ENCODE results near the gene MED12L. TPM values are rescaled to one million over a fixed set of nuclear protein-coding genes. Genes with fewer than 3 reads are reported as not detected.

Gene MED12L
- total RNA-seq, 2 experiments from 2014 or later: 12.6 to 32.7 TPM

GRCh38 chr3:151282921-151283320 lies 197.5 kb downstream of the MED12L start:
- DNase-seq (ENCODE audit: low spot score): peak; percentile 60
- no TSS peak for BruUV-seq (replicated peaks)
- Histone ChIP-seq H3K36me3 (ENCODE audit: insufficient read depth, low read length) (no peaks in the 10 kb centered on the region; the same call in 1 of the 2 replicates), H3K4me2 (ENCODE audit: low read length) (no peak overlapping the region), H3K9me2 (ENCODE audit: insufficient read depth, low read length) (no peaks in the 10 kb centered on the region), H3K4me3 (ENCODE audit: low read depth, low read length, poor library complexity, severe bottlenecking) (no peak overlapping the region), H2AFZ (ENCODE audit: low read length) (no peak overlapping the region), H3K9me3 (ENCODE audit: low read length) (no peaks in the 10 kb centered on the region), H3K79me2 (ENCODE audit: insufficient read depth, low read depth, low read length) (no peaks in the 10 kb centered on the region), H3K27ac (ENCODE audit: low read depth, low read length, poor library complexity, severe bottlenecking) (no peak overlapping the region), H4K20me1 (ENCODE audit: insufficient read depth, low read length) (no peaks in the 10 kb centered on the region), H3K4me1 (ENCODE audit: insufficient read depth, low read length, poor library complexity, severe bottlenecking) (peaks cover 9% of the 10 kb centered on the region)
- POLR2A ChIA-PET: no interaction called here
- CTCF ChIA-PET (ENCODE audit: unreplicated experiment): interaction anchor here (1.5 kb wide), 1 partner anchor 54 kb away, joined by 6 read pairs; no protein-coding TSS in a partner anchor
- intact Hi-C loops (cut with micrococcal nuclease; ENCODE audit: unreplicated experiment): loop anchor here (1.0 kb wide), 2 partner anchors 56 to 115 kb away; no protein-coding TSS in a partner anchor
- TF ChIP-seq CTCF (conservative IDR thresholded peaks at IDR 0.05; ENCODE audit: low read length): peak; percentile 88
- TF ChIP-seq EZH2phosphoT487 (IDR thresholded peaks at IDR 0.05; ENCODE audit: borderline replicate concordance, low read depth, low read length): no peak

DNA sequence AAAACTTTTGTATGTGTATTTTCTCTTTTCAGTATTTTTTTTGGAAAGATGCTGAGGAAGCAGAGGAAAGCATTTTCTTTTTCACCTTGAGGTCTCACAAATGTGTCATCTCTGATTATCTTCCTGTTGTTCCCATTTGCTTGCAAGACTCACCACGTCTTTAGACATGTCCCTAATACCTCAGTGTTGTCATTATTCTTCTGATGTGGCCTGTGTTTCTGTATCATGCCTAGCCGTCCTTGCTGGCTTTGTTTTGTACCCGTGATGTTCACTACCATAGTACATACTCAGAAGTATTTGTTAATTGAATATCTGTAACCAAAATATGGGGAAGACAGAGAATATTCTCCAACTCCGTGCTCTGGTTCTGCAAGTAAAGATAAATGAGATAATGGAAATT lies 197.9 kb downstream of the MED12L start:
- no TSS peak for BruUV-seq (replicated peaks)
- no peaks in the 10 kb centered on the region for H4K20me1 ChIP-seq (ENCODE audit: insufficient read depth, low read length)
- H3K9me3 ChIP-seq (ENCODE audit: low read length): no peaks in the 10 kb centered on the region
- H3K36me3 ChIP-seq (ENCODE audit: insufficient read depth, low read length): no peaks in the 10 kb centered on the region; the same call in 1 of the 2 replicates
- no peak overlapping the region for H2AFZ ChIP-seq (ENCODE audit: low read length)
- peaks cover 4% of the 10 kb centered on the region for H3K4me1 ChIP-seq (ENCODE audit: insufficient read depth, low read length, poor library complexity, severe bottlenecking)
- intact Hi-C loops (cut with micrococcal nuclease; ENCODE audit: unreplicated experiment): loop anchor here (1.0 kb wide), 2 partner anchors 56 to 115 kb away; no protein-coding TSS in a partner anchor
- CTCF ChIA-PET (ENCODE audit: unreplicated experiment): no interaction called here
- TF ChIP-seq CTCF (conservative IDR thresholded peaks at IDR 0.05; ENCODE audit: low read length): no peak
- no peak for TF ChIP-seq EZH2phosphoT487 (IDR thresholded peaks at IDR 0.05; ENCODE audit: borderline replicate concordance, low read depth, low read length)
- POLR2A ChIA-PET: no interaction called here
- H3K27ac ChIP-seq (ENCODE audit: low read depth, low read length, poor library complexity, severe bottlenecking): no peak overlapping the region
- DNase-seq (ENCODE audit: low spot score): no peak
- H3K9me2 ChIP-seq (ENCODE audit: insufficient read depth, low read length): no peaks in the 10 kb centered on the region
- no peaks in the 10 kb centered on the region for H3K79me2 ChIP-seq (ENCODE audit: insufficient read depth, low read depth, low read length)
- no peak overlapping the region for H3K4me3 ChIP-seq (ENCODE audit: low read depth, low read length, poor library complexity, severe bottlenecking)
- H3K4me2 ChIP-seq (ENCODE audit: low read length): no peak overlapping the region

- Histone ChIP-seq H3K4me3 (ENCODE audit: low read depth, low read length, poor library complexity, severe bottlenecking) (no peak overlapping the region), H4K20me1 (ENCODE audit: insufficient read depth, low read length) (no peaks in the 10 kb centered on the region), H3K4me1 (ENCODE audit: insufficient read depth, low read length, poor library complexity, severe bottlenecking) (no peaks in the 10 kb centered on the region), H3K9me2 (ENCODE audit: insufficient read depth, low read length) (no peaks in the 10 kb centered on the region), H3K27ac (ENCODE audit: low read depth, low read length, poor library complexity, severe bottlenecking) (no peak overlapping the region), H3K79me2 (ENCODE audit: insufficient read depth, low read depth, low read length) (no peaks in the 10 kb centered on the region), H3K4me2 (ENCODE audit: low read length) (no peak overlapping the region), H3K9me3 (ENCODE audit: low read length) (no peaks in the 10 kb centered on the region), H3K36me3 (ENCODE audit: insufficient read depth, low read length) (no peaks in the 10 kb centered on the region), H2AFZ (ENCODE audit: low read length) (no peak overlapping the region)
- intact Hi-C loops (cut with micrococcal nuclease; ENCODE audit: unreplicated experiment): loop anchor here (1.0 kb wide), 2 partner anchors 57 to 116 kb away; no protein-coding TSS in a partner anchor
- DNase-seq (ENCODE audit: low spot score): no peak
- ChIA-PET CTCF (ENCODE audit: unreplicated experiment) (no interaction called here), POLR2A (no interaction called here)
- BruUV-seq (replicated peaks): no TSS peak
- no peak for TF ChIP-seq EZH2phosphoT487 (IDR thresholded peaks at IDR 0.05; ENCODE audit: borderline replicate concordance, low read depth, low read length)
- TF ChIP-seq CTCF (conservative IDR thresholded peaks at IDR 0.05; ENCODE audit: low read length): no peak
These were observed 198.5 kb downstream of the MED12L start for GRCh38 chr3:151283907-151284461.

Measured in OCI-LY7 (cell line).